Hematopoietic multipotent progenitor cell treated with erythropoietin and hydrocortisone succinate and interleukin-3 and kit ligand, for 4 days (in vitro differentiated cells): ENCODE results near the gene COL21A1.

ENCODE experiments used
- DNase-seq: peaks from one replicate; pipeline ENCODE4 v3.0.0-alpha.2; 2015

COL21A1 gene

DNA sequence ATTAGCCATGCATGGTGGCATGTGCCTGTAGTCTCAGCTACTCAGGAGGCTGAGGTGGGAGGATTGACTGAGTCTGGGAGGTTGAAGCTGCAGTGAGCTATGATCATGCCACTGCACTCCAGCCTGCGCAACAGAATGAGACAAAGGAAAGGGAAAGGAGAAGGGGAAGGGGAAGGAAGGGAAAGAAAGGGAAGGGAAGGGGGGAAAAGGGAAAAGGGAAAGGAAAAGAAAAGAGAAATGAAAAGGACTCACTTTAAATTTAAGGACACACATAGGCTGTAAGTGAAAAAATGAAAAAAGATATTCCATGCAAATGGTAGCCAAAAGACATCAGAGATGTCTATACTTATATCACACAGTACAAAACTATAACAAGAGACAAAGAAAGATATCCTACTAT lies 74.2 kb downstream of the COL21A1 start:
- DNase-seq: no peak

DNA sequence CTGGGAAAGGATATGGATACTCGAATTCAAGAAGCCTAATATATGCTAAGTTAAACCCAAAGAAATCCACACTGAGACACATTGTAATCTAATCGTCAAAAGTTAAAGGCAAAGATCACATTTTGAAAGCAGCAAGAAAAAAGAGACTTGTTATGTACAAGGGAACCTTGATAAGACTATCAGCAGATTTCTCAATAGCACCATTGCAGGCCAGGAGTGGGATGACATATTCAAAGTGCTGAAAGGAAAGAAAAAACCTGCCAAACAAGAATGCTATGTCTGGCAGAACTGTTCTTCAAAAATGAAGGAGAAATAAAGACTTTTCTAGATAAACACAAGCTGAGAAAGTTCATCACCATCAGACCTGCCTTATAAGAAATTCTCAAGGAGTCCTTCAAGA lies 75.2 kb downstream of the COL21A1 start:
- peak; percentile 1 for DNase-seq

DNA sequence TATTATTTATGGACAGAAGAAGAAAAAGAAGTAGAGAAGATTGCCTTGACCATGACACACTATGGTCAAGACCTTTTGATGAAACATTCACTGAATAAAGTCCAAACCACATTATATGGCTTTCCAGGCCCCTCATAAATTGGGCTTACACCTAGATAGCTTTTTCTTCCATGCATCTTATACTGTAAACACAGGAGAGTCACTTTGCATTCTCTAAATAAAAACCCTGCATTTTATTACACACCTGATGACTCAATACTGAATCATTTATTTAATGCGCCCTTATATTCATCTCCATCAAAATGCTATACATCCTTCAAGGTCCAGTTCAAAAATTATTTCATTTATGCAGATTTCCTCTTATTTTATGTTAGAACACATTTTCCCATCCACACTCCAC lies 78.0 kb downstream of the COL21A1 start:
- DNase-seq: no peak

DNA sequence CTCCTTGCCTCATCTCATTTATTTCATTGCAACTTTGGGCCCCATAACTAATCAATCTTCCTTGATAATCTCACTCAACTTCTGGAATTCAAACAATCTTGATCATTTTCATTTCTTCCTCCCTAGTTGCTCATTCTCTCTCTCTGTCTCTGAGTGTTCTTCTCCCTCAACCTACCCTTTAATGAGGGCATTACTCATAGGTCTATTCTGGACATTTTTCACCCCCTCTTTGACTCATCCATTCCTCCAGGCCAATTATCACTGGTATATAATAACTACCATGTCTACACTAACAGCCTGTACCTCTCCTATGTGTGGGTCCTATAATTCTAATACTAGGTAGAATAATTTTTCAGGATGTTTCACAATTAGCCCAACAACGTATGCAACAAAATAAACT lies 78.8 kb downstream of the COL21A1 start:
- no peak for DNase-seq

DNA sequence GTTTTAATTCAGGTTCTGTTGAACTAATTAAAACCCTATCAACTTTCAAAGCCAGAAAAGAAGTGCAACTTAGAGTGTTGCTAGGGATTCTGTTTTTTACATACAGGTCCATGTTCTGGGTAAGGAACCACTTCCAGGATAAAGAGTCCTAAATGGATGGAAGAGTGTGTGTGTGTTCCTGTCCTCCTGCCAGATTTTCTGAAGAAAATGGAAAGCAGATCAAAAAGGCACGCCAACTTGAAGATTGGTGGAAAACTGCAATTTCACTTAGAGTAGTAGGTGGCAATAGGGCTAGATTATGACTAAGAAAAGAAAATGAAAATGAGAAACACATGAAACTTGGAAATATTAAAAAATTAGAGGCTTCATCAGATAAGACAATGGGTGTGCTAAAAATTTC lies 85.3 kb downstream of the COL21A1 start:
- no peak for DNase-seq

DNA sequence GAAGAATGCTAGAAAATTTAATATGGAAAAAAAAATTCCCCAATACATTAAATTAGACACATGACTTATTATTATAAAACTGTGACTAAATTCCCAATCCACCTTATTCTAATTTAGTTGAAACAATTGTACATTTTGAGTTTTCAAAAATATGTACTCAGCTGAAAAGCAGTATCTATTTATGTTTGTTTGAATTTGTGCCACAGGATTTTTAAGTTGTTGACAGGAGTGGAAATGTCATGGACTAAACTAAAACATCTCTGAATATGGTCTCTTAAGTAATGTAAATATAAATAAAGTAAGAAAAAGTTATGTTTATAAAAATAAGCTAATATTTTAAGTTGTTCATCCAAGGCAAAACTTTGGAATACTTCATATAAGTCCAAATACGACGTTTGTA lies 86.9 kb downstream of the COL21A1 start:
- DNase-seq: no peak

DNA sequence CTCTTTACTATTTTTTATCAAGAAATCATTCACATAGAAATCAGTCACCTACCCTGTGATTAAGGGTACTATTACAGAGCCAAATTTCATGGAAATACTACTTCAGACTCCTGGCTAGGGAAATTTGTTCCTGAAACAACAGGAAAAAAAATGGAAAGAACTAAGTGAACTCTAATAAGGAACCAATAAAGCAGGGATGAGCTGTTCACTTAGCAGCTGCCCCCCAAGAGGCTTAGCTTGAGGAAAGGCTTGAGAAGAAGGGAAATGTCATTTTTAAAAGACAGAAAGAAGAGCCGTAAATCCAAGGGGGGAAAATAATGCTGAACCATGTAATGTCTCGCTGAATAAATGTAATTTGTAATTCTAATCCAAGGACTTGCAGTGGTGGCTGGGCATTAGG lies 88.8 kb downstream of the COL21A1 start:
- no peak for DNase-seq

DNA sequence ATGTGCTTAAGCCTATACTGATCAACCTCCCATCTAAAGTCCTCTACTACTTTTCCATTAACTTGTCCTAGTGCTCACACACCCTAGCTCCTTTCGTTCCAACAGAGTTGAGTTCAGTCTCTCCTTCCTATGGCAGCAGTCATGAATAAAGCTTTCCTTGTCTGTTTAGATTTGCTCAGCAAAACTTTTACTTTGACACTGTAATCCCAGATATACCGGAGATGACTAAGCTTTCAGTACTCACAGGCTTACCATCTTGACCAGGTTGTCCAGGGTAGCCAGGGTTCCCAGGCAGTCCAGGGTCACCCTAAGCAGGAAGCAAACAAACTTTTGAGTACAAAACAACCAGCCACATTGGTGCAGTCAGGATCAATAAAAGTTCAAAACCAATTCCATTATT lies 90.7 kb downstream of the COL21A1 start:
- no peak for DNase-seq

DNA sequence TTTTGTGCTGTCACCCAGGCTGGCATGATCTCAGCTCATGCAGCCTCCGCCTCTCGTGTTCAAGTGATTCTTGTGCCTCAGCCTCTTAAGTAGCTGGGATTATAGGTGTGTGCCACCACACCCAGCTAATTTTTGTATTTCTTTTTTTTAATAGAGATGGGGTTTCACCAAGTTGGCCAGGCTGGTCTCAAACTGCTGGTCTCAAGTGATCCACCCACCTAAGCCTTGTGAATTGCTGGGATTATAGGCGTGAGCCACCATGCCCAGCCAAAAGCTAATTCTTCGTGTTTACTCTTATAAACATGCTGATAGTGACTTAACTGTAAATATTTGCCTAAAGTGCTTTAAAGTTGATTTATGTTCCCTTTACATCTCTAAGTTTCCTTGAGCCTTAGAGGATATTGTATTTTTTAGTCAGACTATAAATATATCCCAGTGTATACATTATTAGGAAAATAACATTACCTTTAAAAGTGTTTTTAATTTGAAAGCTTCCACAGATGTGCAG lies 91.7 kb downstream of the COL21A1 start:
- no peak for DNase-seq

DNA sequence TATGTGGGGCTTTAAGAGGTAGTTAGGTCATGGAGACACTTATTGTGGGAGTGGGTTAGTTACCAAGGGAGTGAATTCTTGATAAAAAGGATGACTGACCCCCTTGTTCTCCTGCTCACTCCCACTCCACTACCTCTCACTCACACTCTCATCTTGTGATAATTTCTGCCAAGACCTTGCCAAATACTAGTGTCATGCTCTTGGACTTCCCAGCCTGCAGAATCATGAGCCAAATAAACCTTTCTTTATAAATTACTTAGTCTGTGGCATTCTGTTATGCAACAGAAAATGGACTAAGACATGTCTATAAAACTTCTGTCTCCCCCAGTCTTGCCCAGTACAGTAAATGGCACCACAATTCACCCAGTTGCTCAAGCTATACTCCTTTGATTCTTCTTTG lies 93.3 kb downstream of the COL21A1 start:
- no peak for DNase-seq

DNA sequence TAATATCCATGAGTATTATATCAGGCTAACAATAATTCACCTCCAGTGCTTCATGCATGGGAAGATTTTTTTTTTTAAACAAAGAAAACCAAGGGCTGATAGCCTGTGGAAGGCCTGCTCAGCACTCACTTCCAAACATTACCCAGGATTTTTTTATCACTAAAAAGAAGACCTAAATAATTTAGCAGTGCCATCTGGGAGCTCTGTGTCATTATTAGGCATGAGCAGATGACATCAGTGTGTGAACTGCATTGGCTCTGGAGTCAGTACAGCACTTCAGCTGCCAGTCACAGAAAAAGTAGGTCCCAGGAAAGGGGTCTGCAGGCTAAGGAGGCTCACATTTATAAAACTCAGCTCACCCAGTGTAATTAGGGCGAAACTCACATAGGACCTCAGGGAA lies 94.8 kb downstream of the COL21A1 start:
- no peak for DNase-seq

DNA sequence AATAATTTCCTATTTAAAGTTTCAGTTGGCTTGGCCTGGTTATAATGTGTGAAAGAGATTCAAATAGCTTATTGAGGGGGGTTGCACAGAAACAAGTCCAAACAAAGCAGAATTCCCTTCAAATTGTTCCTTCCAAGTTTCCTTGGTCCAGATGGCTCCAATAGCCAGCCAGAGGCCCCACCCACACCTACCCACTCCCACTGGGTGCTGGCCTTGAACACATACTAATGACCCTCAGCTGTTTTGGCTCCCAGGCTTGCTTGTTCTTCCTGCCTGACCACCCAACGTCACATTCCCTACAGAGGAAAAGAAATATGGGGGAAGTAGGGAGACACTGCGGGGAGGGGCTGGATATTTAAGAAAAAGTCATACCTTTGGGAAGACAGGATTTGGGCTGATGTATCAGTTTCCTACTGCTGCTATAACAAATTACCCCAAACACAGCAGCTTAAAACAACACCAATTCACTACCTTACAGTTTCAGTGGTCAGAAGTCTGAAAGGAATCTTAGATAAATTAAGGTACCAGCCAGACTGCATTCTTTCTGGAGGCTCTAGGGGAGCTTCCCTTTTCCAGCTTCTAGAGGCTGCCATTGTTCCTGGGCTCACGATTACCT lies 95.7 kb downstream of the COL21A1 start:
- no peak for DNase-seq

DNA sequence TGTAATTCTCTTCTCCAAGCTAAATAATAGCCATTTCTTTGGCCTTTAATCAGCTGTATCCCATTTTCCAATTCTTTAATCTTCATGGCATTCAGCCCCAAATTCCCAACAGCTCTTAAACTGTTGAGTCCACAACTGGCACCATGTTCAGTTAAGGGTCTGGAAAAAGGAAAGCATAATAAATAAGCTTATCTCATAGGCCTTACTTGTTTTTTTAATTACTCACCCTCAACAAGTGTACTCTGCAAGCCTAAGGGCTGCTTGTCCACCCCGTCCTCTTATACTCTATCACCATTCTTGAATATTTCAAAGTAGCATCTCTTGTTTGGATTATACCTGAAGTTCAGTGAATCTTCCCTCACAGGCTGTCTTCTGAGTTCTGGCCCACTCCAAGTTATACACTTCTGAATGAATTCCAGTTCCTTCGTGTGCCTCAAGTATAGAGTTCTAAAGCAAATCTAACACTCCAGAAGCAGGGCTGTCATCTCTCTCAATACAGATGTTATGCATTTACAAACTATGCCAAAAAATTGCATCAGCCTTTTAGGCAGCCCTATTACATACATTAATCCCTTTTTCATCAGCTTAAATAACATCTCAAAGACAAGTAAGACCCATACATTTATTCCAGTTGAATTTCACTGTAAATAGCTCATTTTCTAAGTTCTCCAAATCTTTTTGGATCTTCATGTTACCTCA lies 98.7 kb downstream of the COL21A1 start:
- no peak for DNase-seq

DNA sequence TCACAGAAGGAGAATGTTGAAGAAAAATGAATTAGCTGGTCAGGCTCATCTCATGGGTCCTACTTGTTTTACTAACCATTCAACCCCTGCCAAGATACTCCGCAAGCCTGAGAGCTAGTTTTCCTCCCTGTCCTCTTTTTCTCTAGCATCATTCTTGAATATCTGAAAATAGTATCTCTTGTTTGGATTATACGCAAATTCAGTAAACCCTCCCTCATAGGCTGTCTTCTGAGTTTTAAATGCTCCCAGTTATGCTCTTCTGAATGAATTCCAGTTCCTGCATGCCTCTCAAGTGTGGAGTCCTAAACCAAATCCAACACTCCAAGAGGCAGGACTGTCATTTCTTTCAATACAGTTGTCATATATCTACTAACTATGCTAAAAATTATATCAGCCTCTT lies 99.6 kb downstream of the COL21A1 start:
- DNase-seq: no peak

DNA sequence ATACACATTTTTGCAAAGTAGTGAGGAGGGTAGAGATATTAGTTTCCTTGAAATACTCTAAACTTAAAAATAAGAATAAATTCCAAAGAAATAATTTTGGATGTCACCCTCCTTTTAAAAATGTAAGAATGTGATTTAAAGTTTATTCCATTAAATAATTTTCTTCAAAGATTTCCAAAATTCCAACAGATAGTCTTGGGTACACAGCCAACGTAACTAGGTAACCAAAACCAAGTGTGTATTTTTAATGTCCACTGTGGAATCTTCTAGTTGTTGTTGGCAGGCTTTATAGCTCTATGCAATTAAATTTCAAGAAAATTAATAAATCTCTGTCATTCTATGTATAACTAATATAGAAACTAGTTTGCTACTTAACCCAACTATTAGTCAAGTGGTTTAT lies 101.3 kb downstream of the COL21A1 start:
- DNase-seq: no peak

DNA sequence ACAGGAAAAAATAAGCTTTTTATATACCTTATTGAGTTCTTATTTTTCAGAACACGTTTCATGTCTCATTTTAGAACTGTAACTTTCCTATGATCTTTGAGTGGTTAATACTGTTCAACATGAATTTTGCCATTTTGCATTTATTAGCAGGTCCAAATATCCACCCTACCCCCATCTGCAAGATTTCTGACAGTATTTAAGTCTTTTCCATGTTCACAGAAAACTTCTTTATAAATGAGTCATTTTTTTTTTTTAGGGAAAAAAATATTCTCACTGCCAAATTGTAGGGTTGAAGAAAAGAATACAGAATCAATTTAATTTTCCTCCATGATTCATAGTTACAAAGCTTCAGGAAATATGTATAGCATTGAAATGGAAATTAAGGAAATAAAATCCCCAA lies 101.8 kb downstream of the COL21A1 start:
- DNase-seq: no peak

DNA sequence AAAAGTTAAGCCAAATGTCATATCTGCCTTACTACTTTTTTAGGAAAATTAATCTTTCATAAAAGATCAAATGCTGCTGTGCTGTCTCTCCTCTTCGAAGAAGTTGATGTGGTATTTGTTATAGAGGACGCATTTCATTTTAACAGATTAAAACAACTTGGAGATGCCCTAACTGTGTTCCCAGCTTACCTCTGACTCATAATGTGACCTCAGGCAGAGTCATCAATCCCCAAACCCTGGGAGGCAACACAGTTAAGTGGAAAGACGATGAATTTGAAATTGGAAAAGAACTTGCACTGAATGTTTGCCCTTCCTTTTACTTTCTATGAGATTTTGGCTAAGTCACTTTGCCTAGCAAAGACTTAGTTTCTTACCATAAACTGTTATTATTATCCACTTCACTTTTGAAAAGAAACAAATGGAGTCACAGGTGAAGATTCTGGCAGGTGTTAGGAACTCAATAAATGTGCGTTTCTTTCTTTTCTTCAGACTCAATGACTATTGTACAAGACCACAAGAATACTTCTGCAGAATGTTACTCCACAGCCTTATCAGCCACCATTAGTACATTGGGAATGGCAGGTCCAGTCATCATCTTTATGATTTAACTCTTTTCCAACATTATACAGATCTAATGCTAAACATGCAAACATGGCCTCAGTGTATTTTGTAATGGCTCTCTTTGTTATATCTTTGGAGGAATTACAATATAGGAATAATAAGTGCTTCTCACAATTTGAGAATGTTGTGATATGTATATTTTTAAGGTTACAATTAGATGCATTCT lies 102.6 kb downstream of the COL21A1 start:
- DNase-seq: no peak

DNA sequence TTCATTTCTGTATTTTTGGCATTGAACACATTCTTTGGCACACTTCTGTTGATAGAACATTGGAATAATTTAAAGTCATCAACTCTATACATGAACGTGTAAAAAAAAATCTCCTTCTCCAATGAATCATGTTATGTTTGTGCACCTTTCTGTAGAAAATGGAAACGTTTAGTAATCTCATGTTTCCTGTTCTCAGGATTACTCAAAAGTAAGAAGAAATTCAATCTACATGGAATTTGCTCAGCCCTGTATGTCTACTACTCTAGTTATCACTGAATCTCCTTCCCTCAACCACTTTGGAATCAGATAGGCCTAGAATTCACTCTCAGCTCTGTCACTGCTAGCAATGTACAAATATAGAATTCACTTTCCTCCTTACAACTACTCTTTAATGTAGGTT lies 103.6 kb downstream of the COL21A1 start:
- no peak for DNase-seq

DNA sequence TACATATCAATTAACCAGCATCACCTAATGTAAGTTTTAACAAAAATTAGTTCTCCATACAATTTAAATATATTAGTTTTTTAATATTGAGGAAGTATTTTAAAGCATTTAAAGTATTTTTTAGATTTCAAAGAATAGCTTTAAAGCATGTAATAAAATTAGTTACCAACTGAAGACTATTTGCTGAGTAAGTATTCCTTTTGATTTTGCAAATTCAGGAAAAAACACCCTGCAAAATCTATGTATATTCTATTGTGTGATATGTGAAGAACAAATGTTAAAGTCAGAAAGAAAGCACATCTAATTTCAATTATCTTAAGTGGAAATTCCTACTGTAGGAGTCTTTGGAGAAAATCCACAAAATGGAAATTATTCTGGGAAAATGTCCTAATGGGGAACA lies 107.3 kb downstream of the COL21A1 start:
- DNase-seq: no peak

DNA sequence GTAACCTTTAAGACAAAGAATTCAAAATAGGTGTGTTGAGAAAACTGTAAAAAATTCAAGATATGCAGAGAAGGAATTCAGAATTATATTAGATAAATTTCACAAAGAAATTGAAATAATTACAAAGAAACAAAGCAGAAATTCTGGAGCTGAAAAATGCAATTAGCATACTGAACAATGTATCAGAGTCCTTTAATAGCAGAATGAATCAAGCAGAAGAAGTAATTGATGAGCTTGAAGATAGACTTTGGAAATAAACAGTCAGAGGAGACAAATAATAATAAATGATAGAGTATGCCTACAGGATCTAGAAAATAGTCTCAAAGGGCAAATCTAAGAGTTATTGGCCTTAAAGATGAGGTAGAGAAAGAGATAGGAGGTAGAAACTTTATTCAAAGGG lies 131.7 kb downstream of the COL21A1 start:
- no peak for DNase-seq

DNA sequence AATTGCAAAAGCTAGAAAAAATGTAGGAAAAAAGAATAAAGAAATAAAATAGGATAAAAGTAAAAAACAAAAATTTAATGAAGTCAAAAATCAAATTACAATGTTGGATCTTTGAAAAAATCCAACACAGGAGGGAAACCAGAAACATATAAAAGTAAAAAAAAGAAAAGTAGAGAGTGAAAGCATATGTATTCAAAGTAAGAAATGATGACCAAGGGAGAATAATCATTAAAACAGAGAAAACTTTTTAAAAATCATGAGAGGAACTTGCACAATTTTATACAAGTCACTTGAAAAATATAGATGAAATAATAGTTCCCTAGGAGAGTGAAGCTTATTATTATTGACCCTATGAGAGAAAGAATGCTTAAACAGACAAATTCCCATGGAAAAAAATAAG lies 138.2 kb downstream of the COL21A1 start:
- DNase-seq: no peak

DNA sequence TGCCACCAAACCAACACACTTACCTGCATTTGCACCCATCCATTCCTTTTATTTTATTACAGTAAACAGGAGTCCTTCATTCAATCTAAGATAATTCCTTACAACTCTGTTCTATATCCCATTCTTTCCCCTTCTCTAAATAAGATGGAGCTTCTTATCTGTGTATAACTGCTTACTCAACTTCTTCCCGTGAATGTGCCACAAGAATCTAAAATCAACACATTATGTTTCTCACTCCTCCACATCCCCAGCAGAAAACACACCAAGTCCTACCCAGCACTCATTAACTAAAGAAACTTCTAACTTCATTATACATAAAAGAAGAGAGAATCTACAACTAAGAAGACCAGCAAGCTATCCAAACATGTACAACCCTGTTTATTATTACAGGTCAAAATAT lies 141.1 kb downstream of the COL21A1 start:
- DNase-seq: no peak

DNA sequence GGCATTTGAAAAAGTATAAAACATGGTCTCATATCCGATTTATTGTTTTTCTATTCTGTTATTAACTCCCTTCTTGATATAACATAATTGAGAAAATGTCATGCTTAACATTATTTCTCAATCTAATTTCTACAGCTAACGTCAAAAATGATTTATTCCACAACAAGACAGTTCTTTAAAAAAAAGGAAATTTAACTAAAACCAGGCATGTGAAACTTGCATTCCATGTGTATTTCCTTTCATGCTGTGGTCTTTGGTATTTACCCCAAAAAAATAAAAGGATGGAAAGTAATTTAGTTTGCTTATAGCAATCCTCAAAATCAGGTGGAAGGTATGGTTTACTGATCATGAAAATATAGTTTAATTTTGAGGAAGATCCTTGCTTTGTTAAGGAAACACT lies 142.8 kb downstream of the COL21A1 start:
- no peak for DNase-seq

DNA sequence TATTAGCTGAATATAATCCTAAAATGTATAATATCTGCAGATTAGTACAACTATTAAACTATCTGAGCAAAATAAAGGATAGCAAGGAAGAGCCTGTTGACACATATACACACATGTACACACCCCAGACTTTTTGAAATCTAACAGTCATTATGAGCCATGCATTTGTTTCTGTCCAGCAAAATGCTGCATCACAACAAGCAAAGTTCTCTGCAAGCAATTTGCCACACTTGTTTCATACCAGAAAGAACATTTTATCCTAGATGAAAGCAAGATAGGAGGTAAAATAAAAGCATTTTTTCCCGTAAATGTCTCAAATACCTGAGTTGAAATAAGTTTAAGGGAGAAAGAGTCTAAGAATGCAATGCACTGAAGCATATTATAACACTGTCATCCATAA lies 145.2 kb downstream of the COL21A1 start:
- DNase-seq: no peak
